Right lobe of liver (tissue), 4 donors: Measurements from ENCODE around the gene CHMP4B.

Experiments used
- CTCF ChIP-seq, 4 donors: fragments of 200-600 bp in 3 of 4; fragments of 450-650 bp in 1 of 4; IDR thresholded peaks; one replicate each; pipeline versions ENCODE4 v1.5.1 to v1.8.0; 2016 to 2022; ENCODE audit warnings: antibody characterized with exemption in 4 of 4, mild to moderate bottlenecking in 2 of 4
- POLR2A ChIP-seq: fragments of 450-650 bp; IDR thresholded peaks from one replicate; pipeline ENCODE4 v1.6.1; 2017; ENCODE audit warnings: antibody characterized with exemption, mild to moderate bottlenecking
- donor health status: DM: no; HTN: no; CAD: no.
- donor health status: DM: no; HTN: no; CAD: no.
- donor health status: DM: no; HTN: yes; CAD: no.

- no peak for TF ChIP-seq CTCF (IDR thresholded peaks at IDR 0.05)
- no peak for TF ChIP-seq POLR2A
These were observed 50.3 kb downstream of the CHMP4B start for GRCh38 chr20:33861458-33861857.
